ENCODE results near the gene THSD4. TPM values are rescaled to one million over a fixed set of nuclear protein-coding genes. Genes with fewer than 3 reads are reported as not detected.

The THSD4 gene
- total and polyA plus RNA-seq, 2 of the 4 experiments (the other 2 are of a cell fraction), result 25.5 to 31.1 TPM

DNA sequence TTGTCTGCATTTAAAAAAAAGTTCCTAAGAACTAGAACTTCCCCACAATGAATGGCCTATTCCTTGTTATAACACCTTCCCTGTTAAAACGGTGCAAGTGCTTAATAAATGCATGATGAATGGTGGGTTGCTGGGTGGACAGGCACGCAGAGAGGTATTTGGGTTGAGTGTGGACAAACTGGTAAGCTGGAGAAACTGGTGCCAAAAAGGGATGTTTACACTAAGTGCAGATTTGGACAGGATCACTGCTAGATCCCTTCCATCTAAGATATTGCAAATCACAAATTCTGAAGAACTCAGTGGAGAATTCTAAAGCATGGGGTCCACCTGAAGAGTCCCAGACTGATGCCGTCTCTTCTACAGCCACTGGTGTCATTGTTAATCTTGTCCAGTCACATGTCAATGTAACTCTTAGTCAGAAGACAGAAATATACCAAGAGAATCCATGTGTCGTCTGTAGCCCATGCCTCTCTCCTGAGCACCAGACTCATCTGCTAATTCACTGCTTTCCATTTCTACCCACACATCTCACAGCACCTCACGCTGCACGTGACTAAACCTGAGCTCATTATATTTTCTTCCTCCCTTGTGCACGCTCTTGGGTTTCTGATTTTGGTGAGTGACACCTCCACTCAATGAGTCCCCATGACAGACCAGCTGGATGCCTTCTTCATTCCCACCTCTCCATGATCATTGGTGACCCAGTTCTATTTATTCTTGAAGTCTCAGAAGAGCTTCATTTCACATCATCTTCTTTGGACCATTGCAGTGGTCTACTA lies 328.9 kb downstream of the THSD4 start:
- ChIA-PET CTCF (interaction anchor here (0.6 to 1.3 kb wide), 11 partner anchors 11 to 507 kb away, joined by 3 to 5 read pairs (median 3); no protein-coding TSS in a partner anchor), POLR2A (ENCODE audit: unreplicated experiment) (no interaction called here)
- Histone ChIP-seq H3K4me3 (ENCODE audit: insufficient read depth, low read depth, low read length) (no peak overlapping the region), H3K4me1 (ENCODE audit: control insufficient read depth, insufficient read depth, low read length) (peaks cover 17% of the 10 kb centered on the region), H3K9me3 (ENCODE audit: control insufficient read depth, insufficient read depth, low read length) (no peaks in the 10 kb centered on the region), H3K9me1 (ENCODE audit: insufficient read depth, low read length) (peaks cover 10% of the 10 kb centered on the region), H3K36me3 (ENCODE audit: control insufficient read depth, insufficient read depth, low read length) (peaks cover 1% of the 10 kb centered on the region; the same call in 1 of the 2 replicates), H2BK5ac (ENCODE audit: low read depth, low read length, poor library complexity, severe bottlenecking) (no peak overlapping the region), H3K9ac (ENCODE audit: low read depth, low read length) (no peak overlapping the region), H3K27me3 (ENCODE audit: control insufficient read depth, insufficient read depth, low read length) (no peaks in the 10 kb centered on the region), H2BK15ac (ENCODE audit: low read depth, low read length) (no peak overlapping the region), H2BK120ac (ENCODE audit: low read depth, low read length) (no peak overlapping the region), H2AK9ac (replicated peaks; ENCODE audit: low read depth, low read length, poor library complexity) (no peak overlapping the region), H3K18ac (ENCODE audit: low read depth, low read length) (no peak overlapping the region), H2AFZ (replicated peaks; ENCODE audit: low read length, poor library complexity) (no peak overlapping the region), H3K27ac (ENCODE audit: insufficient read depth, low read length) (no peak overlapping the region), H3K4me2 (ENCODE audit: low read depth, low read length) (no peak overlapping the region), H3K14ac (replicated peaks; ENCODE audit: low read depth, low read length) (0 out of 2 replicates have a peak overlapping the region, but pooled peaks have one; percentile 47), H4K91ac (ENCODE audit: insufficient read depth, low read depth, low read length) (no peak overlapping the region), H2BK20ac (ENCODE audit: low read depth, low read length) (peak overlapping the region; percentile 22; the same call in 1 of the 2 replicates), H3K4ac (ENCODE audit: low read depth, low read length) (no peak overlapping the region), H2AK5ac (ENCODE audit: low read depth, low read length) (no peak overlapping the region; the same call in 1 of the 2 replicates), H4K5ac (ENCODE audit: low read depth, low read length) (no peak overlapping the region), H4K8ac (ENCODE audit: low read depth in 2 of 2, low read length in 2 of 2) (no peak overlapping the region), H4K20me1 (ENCODE audit: insufficient read depth, low read length) (peaks cover 9% of the 10 kb centered on the region; the same call in 1 of the 2 replicates), H3K56ac (ENCODE audit: extremely low read depth, insufficient read depth, low read length) (no peak overlapping the region), H3K23ac (ENCODE audit: low read depth, low read length) (0 out of 2 replicates have a peak overlapping the region, but pooled peaks have one; percentile 18), H3K79me1 (ENCODE audit: low read depth in 1 of 2, low read length in 2 of 2) (peaks cover 6 to 10% of the 10 kb centered on the region in 2 experiments; a peak in 1 of 4 replicates)
- TF ChIP-seq MAFK (IDR thresholded peaks at IDR 0.05; ENCODE audit: low read depth, low read length), result no peak
- no peak for TF ChIP-seq RCOR1 (IDR thresholded peaks at IDR 0.05; ENCODE audit: insufficient replicate concordance, low read length)
- TF ChIP-seq RAD21 (IDR thresholded peaks at IDR 0.05; ENCODE audit: low read length), result no peak
- no peak for TF ChIP-seq MAZ (IDR thresholded peaks at IDR 0.05; ENCODE audit: borderline replicate concordance, low read depth, low read length)
- no peak for TF ChIP-seq BHLHE40 (IDR thresholded peaks at IDR 0.05; ENCODE audit: low read depth, low read length)
- no peak for TF ChIP-seq SMC3 (IDR thresholded peaks at IDR 0.05; ENCODE audit: low read depth, low read length)
- TF ChIP-seq FOS (IDR thresholded peaks at IDR 0.05; ENCODE audit: low read depth, low read length), result no peak
- TF ChIP-seq NFE2L2 (IDR thresholded peaks at IDR 0.05; ENCODE audit: low read depth, low read length), result no peak
- TF ChIP-seq ELK1 (IDR thresholded peaks at IDR 0.05; ENCODE audit: borderline replicate concordance, low read depth, low read length), result no peak
- TF ChIP-seq CTCF (conservative IDR thresholded peaks at IDR 0.05; ENCODE audit: low read depth, low read length), result no peak
- TF ChIP-seq MXI1 (IDR thresholded peaks at IDR 0.05; ENCODE audit: borderline replicate concordance, low read depth, low read length), result no peak
- TF ChIP-seq, protein P1, sequence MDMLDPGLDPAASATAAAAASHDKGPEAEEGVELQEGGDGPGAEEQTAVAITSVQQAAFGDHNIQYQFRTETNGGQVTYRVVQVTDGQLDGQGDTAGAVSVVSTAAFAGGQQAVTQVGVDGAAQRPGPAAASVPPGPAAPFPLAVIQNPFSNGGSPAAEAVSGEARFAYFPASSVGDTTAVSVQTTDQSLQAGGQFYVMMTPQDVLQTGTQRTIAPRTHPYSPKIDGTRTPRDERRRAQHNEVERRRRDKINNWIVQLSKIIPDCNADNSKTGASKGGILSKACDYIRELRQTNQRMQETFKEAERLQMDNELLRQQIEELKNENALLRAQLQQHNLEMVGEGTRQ (IDR thresholded peaks at IDR 0.05; ENCODE audit: low read depth, low read length), result no peak
- no peak for TF ChIP-seq CEBPB (IDR thresholded peaks at IDR 0.05; ENCODE audit: low read depth, low read length)
- intact Hi-C loops (cut with micrococcal nuclease), result loop anchor here (5.0 kb wide), 1 partner anchor 142 kb away; no protein-coding TSS in a partner anchor
- no peak for DNase-seq
- dilution Hi-C loops (cut with HindIII; ENCODE audit: low sequenced_read_pairs, unreplicated experiment), result no loop called here
- no peak for ATAC-seq (ENCODE audit: low read depth)
- in situ Hi-C loops (cut with MboI; ENCODE audit: low sequenced_read_pairs), result loop anchor here (5.0 kb wide), 2 partner anchors 332 to 467 kb away; no protein-coding TSS in a partner anchor
- no TSS peak for BruUV-seq (replicated peaks)
- WGBS, 2 experiments (ENCODE audit: extremely low coverage in 2 of 2, insufficient read length in 1 of 2), result 85% methylated on average over 4 of the region's 7 CpGs; no CpG with 5 or more reads in 1 of the 2 experiments

Measured in IMR-90 (cell line).